GM18861 (cell line): ENCODE results near the gene ZFP91.

Experiments used
- ATAC-seq: cut with Tn5 transposase; IDR thresholded peaks from one replicate; pipeline ENCODE4 v1.9.1; 2021; ENCODE audit not compliant: unreplicated experiment

ZFP91 gene

DNA sequence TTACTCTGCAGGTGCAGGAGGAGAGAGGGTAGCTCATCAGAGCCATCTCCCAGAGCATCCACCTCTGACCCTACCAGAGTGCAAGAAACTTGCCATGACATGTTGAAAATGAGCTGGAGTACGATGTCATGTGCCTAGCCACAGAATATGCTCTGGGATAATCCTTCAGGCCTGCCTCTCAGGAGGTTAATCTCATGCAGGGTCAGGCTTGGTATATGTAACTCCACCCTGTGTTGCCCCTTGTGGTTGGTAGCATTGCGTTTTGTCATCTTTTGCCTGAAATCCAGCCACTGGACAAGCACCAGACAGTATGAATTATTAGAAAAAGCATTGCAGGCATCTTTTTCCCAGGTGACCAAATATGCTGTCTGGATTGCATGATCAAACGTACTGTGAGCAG, 79.8 kb downstream of the ZFP91 start:
- no peak for ATAC-seq

DNA sequence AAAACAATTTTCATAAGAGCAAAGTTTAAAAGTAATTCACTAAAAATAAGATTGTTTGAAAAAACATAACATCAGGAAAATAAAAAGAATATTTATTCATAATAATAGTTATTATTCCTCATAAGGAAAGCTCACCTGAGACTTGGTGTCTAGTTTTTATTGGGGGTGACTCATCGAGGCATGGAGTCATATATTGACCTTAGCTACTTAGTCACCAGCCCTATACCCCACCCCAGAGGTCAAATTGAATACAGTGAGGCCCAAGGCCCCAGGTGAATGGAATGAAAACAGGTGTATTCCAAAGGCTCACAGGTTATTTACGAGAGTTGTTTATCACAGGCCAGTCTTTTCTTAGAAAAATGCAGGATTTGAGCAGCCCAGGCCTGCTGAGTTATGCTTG, 80.5 kb downstream of the ZFP91 start:
- ATAC-seq, result no peak

DNA sequence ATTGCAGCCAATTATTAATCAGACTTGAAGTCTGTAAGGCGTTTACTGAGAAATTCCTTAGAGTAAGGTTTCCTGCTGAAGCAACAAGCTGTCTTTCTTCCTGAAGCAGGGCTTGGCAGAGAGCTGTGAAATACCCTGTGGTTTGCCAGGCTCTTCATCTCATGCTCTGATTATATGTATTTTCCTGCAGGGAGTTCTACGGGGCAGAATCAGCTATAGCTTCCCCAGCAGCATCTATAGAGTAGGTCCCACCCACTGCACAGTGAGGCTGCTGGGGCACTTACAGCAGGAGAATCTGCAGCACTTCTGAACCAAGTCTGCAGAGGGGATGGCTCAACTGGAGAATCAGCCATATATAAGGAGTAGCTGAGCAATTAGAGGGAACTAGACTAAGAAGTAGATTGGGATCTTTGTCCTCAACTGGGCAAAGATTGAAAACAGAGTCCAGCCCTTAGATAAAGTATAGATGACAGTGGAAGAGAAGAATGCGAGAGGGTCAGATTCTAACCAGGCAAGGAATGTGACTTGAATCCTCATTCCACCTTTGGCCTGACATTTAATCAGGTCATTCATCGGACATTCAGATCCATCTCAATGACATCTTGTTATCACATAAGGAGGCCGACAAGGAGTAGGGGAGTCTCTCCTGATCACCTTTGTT, 81.2 kb downstream of the ZFP91 start:
- ATAC-seq, result no peak
